Measurements from ENCODE around the gene FAM78A. TPM values are rescaled to one million over a fixed set of nuclear protein-coding genes. Genes with fewer than 3 reads are reported as not detected.
A peak's percentile ranks its signal among the peaks of the same experiment; 100 is the strongest.

The FAM78A gene
- total and polyA plus RNA-seq, 11 donors = 13.6 to 37.9 (median 33.4) TPM

DNA sequence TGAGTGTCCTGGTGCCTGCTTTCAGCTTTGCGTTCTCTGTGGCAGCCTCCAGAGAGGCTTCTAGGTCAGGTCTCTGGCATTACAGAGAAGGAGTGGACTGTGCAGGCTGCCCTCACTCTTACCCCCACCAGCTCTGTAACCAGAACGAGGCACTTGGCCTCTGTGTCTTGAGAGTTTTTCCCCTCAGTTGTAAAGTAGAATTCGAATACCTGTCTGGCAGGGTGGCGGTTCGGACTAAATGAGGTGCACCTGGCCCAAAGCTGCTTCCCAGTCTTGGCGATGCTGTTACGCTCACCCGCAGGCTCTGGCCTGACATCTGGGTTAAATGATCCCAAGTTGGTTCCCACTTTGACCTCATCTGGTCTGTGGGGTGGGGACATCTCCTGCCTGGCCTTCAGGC lies 40.1 kb downstream of the FAM78A start:
- no peak for TF ChIP-seq POLR2A (IDR thresholded peaks at IDR 0.05)
- TF ChIP-seq, protein P1, sequence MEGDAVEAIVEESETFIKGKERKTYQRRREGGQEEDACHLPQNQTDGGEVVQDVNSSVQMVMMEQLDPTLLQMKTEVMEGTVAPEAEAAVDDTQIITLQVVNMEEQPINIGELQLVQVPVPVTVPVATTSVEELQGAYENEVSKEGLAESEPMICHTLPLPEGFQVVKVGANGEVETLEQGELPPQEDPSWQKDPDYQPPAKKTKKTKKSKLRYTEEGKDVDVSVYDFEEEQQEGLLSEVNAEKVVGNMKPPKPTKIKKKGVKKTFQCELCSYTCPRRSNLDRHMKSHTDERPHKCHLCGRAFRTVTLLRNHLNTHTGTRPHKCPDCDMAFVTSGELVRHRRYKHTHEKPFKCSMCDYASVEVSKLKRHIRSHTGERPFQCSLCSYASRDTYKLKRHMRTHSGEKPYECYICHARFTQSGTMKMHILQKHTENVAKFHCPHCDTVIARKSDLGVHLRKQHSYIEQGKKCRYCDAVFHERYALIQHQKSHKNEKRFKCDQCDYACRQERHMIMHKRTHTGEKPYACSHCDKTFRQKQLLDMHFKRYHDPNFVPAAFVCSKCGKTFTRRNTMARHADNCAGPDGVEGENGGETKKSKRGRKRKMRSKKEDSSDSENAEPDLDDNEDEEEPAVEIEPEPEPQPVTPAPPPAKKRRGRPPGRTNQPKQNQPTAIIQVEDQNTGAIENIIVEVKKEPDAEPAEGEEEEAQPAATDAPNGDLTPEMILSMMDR (IDR thresholded peaks at IDR 0.05) = no peak
- no peak overlapping the region for H3K4me3 ChIP-seq
- H3K27ac ChIP-seq = peak overlapping the region in 11 of 12 donors; percentile 61 to 96 (median 85)
- H3K9me3 ChIP-seq = no peaks in the 10 kb centered on the region
- peaks cover 0 to 58% (median 39%) of the 10 kb centered on the region in 12 donors for H3K4me1 ChIP-seq
- no peaks in the 10 kb centered on the region for H3K27me3 ChIP-seq
- intact Hi-C loops (cut with DNase I) = loop anchor here in 6 of 10 donors (5.0 to 10.0 kb wide), 5 partner anchors 36 to 101 kb away; partner anchors contain the start of gene FAM78A (in 1 of the 6)
- ATAC-seq (no peak), DNase-seq (no peak)
- WGBS, 4 donors = 75 to 85% (median 79%) methylated on average over 6 to 8 of the region's 8 CpGs
- peaks cover 0 to 46% (median 35%) of the 10 kb centered on the region in 9 donors for H3K36me3 ChIP-seq

DNA sequence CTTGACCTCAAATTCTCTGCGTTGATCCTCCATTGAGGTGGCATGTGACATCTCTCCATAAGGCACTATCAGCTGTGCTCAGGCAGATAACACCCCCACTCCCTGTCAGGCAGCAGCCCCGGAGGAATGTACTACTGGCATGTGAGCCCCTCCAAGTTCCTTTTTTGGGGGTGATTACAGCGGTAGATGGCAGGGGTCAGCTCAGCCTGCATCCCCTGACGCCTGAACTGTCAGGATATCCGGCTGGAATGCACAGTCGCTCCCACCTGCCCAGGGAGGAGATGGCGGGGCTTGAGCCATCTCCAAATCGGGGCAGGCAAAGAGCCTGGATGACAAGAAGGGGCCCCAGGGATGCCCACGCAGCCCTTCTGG lies 40.8 kb downstream of the FAM78A start:
- no peak for TF ChIP-seq POLR2A (IDR thresholded peaks at IDR 0.05)
- TF ChIP-seq, protein P1 (IDR thresholded peaks at IDR 0.05) = no peak
- Histone ChIP-seq H3K36me3 (peaks cover 0 to 52% (median 42%) of the 10 kb centered on the region in 9 donors), H3K9me3 (no peaks in the 10 kb centered on the region), H3K4me3 (no peak overlapping the region), H3K27me3 (no peaks in the 10 kb centered on the region), H3K4me1 (peaks cover 0 to 58% (median 39%) of the 10 kb centered on the region in 12 donors), H3K27ac (peak overlapping the region; percentile 44 to 96 (median 84))
- intact Hi-C loops (cut with DNase I) = loop anchor here in 6 of 10 donors (5.0 to 10.0 kb wide), 5 partner anchors 37 to 102 kb away; partner anchors contain the start of gene FAM78A (in 1 of the 6)
- peak in 1 of 5 donors; percentile 35 for DNase-seq
- WGBS, 4 donors = 28 to 45% (median 42%) methylated on average over 6 to 9 of the region's 9 CpGs
- peak; percentile 18 to 53 (median 40) for ATAC-seq

DNA sequence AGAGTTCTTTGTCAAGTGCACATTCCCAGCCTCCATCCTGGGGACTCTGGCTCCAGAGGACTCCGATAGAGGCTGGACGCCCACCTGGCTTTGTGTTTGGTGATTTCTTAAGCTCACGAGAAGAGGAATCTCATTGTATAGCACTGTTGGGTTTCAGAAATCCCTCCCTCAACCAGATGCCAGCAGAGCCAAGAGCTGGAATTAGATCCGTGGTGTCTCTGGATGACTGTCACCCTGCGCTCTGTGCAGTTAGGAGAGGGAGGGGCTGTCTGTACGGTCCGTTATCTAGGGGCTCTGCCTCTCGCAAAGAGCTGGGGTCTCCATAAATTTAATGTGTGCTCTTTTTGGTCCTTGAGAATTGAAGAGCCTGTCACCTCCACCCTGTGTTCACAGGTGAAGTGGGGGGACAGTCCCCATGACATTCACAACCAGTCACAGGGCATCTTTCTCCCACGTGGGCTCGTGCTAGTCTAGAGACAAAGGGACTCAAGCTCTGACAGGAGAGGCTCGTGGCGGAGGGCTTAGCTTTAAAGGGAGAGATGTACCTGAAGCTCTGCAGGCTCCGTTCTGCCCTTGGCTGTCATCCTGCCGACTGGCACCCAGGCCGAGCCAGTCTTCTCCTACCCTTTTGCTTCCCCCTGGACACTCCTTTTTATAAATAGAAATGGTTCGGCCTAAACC lies 41.4 kb downstream of the FAM78A start:
- Histone ChIP-seq H3K4me1 (peaks cover 0 to 58% (median 39%) of the 10 kb centered on the region in 12 donors), H3K9me3 (no peaks in the 10 kb centered on the region), H3K36me3 (peaks cover 0 to 58% (median 46%) of the 10 kb centered on the region in 9 donors), H3K27me3 (no peaks in the 10 kb centered on the region), H3K4me3 (peak overlapping the region in 2 of 12 donors; percentile 5 to 21), H3K27ac (peak overlapping the region; percentile 49 to 96 (median 84))
- ATAC-seq (peak; percentile 69 to 71 (median 70)), DNase-seq (peak in 3 of 5 donors; percentile 28 to 67 (median 33))
- TF ChIP-seq, protein P1 (IDR thresholded peaks at IDR 0.05) = no peak
- TF ChIP-seq POLR2A (IDR thresholded peaks at IDR 0.05) = no peak
- intact Hi-C loops (cut with DNase I) = loop anchor here in 7 of 10 donors (5.0 to 10.0 kb wide), 6 partner anchors 37 to 102 kb away; partner anchors contain the start of gene FAM78A (in 1 of the 7)
- WGBS, 4 donors = 49 to 57% (median 52%) methylated on average over 14 to 16 of the region's 16 CpGs

DNA sequence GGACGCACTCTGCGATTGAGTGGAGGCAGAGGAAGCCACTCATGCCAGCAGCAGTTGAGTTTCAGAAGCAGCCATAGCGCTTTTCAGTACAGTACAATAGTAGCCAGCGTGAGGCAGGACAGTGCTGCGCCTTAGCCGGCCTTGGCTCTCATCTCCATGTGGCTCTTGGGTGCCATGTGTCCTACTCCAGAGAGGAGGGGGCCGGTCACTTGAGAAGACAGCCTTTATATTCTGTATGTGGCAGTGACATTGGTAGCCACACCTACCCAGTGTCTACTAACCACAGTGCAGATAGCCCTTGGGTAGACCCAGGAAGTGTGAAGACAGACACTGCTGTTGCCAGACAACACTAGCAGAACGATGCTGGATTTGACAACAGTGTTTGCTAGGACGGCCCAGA lies 42.3 kb downstream of the FAM78A start:
- Histone ChIP-seq H3K4me1 (peaks cover 0 to 52% (median 36%) of the 10 kb centered on the region in 12 donors), H3K9me3 (no peaks in the 10 kb centered on the region), H3K4me3 (peak overlapping the region in 1 of 12 donors; percentile 5), H3K27ac (peak overlapping the region in 9 of 12 donors; percentile 61 to 96 (median 85)), H3K27me3 (no peaks in the 10 kb centered on the region), H3K36me3 (peaks cover 0 to 65% (median 50%) of the 10 kb centered on the region in 9 donors)
- no peak for ATAC-seq
- intact Hi-C loops (cut with DNase I) = loop anchor here in 3 of 10 donors (5.0 to 10.0 kb wide), 2 partner anchors 47 to 101 kb away; no protein-coding TSS in a partner anchor
- peak in 1 of 5 donors; percentile 16 for DNase-seq
- no peak for TF ChIP-seq POLR2A (IDR thresholded peaks at IDR 0.05)
- TF ChIP-seq, protein P1 (IDR thresholded peaks at IDR 0.05) = no peak
- WGBS, 4 donors = 70 to 84% (median 80%) methylated on average over 9 of the region's 9 CpGs
